DMS79 (cell line): ENCODE measurements around the gene STX18.

ENCODE experiments used
- DNase-seq: peaks from one replicate; lab custom pipeline; 2025; lab: John Stamatoyannopoulos, UW

Gene STX18

GRCh38 chr4:4398430-4398829 lies 143.4 kb downstream of the STX18 start:
- DNase-seq, result no peak

GRCh38 chr4:4397441-4397819 lies 144.4 kb downstream of the STX18 start:
- DNase-seq, result no peak

DNA sequence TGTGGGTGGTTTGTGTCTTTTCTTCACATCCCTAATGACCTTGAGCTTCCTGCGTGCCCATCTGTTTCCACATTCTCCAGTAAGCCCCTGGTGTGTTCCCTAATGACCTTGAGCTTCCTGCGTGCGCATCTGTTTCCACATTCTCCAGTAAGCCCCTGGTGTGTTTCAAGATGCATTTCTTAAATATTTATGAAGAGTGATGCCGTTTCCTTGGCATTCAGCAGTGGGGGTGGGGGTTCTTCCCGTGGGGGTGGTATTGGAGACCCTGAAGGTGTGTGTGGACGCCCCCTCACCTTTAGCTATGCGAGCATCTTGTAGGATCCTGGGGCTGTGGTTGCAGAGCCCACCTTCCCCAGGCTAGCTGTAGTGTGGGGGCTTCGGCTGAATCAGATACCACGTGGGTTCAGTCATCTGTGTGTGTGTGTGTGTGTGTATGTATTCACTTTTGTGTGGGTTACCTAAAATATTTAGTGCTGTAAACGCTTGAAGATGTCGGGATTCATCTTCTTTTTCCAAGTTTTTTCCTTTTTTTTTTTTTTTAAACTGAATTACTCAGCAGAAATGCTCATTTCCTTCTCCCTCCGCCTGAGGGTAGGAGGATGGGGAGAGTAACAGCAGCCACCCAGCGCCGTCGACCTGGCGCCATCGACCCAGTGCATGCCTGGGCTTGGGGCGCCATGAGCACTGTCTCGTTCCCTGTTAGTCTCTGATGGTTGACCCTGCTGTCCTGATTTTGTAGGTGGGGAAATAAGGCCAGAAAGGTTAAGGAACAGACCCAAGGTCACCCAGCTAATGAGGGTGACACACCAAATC lies 145.0 kb downstream of the STX18 start:
- no peak for DNase-seq

- DNase-seq, result peak; percentile 43
Observed at GRCh38 chr4:4395849-4396627, 145.8 kb downstream of the STX18 start.

- DNase-seq, result no peak
Observed at GRCh38 chr4:4395371-4395770, 146.5 kb downstream of the STX18 start.

DNA sequence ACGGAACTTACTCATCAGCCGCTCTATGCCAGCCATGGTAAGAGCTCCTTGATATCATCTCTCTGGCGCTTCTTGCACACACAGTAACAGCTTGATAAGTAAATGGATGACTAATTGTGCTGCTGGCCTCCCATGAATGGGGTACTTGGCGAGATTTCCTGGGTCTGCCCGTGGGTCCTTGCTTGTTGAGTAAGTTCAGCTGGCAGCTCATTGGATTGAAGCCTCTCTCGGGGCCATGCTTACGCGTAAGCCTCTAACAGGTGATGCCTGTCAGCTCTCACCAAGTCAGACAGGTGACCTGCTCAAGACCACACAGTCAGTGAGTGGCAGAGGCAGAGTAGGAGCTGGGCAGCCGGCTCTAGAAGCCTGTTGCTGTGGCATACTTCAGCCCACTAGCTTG lies 147.2 kb downstream of the STX18 start:
- DNase-seq, result peak; percentile 9

GRCh38 chr4:4392501-4393183 lies 149.2 kb downstream of the STX18 start:
- DNase-seq, result no peak

GRCh38 chr4:4391866-4392265 lies 150.0 kb downstream of the STX18 start:
- no peak for DNase-seq

- DNase-seq, result no peak
Observed at GRCh38 chr4:4390515-4391240, 151.2 kb downstream of the STX18 start.

DNA sequence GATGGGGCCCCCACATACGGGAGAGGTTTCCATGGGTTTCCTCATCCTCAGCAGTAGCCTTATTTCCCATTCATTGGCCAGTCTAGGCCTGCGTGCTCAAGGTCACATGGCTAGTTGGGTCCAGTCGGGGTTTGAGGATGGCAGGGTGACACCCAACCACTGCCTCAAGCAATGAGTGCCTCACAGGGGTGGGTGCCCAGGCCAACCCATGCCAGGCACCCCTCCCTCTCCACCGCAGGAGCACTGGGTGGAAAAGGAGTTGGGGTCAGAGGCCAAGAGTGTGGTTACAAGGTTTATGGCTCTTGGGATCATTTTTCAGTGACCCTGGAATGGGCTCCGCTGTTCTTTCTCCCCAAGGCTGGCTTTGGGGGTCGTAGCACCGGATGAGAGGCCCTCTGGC lies 151.8 kb downstream of the STX18 start:
- DNase-seq, result no peak

- DNase-seq, result no peak
Observed at GRCh38 chr4:4388836-4389575, 152.8 kb downstream of the STX18 start.

GRCh38 chr4:4388311-4388790 lies 153.5 kb downstream of the STX18 start:
- DNase-seq, result no peak

- DNase-seq, result peak; percentile 10
Observed at GRCh38 chr4:4387531-4388310, 154.1 kb downstream of the STX18 start.

- DNase-seq, result no peak
Observed at GRCh38 chr4:4386736-4387392, 155.0 kb downstream of the STX18 start, which contains the start of gene NSG1. Gene NSG1 (plus strand): TSS chr4:4387102. CDS start chr4:4387630, 528 bp downstream.

DNA sequence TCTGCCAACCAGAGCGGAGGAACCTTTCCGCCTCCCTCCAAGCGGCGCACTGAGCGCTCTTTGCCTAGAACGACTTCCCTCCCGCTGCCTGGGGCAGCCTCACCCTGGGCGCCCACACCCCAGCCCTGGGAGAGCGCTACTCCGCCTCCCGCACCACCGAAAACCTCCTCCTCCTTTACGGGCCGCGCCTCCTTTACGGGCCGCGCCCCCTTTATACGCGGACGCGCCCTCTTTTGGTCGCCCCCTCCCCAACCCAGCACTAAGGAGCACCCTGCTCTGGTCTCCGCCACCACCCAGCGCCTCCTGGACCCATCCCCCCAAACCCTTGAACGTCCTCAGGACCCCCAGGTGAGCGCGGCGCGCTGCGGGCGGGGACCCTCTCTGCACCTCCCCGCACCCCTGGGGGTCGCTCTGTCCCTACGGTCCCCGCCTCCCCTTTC lies 155.5 kb downstream of the STX18 start:
- peak; percentile 4 for DNase-seq

DNA sequence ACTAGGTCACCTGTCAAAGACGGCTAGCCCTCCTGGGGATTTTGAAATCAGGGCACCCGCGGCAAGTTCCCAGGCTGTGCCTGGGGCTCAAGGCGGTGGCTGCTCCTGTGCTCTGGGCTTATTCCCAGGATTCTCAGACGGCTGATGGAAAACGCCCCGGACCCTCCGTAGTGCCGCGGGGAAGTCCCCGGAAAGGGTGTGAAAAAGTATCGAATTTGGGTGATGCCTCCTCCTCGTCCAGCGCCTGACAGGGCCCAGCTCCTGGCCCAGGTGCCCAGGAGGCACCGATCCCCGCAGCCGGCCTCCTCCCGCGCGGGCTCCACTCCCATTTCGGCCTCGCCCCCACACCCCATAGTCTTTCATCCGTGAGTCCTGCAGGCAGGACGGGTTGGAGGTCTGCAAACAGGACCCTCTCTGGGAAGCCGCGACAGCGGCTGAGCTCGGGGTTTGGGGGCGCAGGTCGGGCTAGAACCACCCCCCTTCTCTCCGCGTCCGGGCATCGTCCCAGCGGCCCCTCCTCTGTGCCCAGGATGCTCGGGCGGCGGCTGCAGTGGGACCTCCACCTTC lies 156.0 kb downstream of the STX18 start:
- no peak for DNase-seq

DNA sequence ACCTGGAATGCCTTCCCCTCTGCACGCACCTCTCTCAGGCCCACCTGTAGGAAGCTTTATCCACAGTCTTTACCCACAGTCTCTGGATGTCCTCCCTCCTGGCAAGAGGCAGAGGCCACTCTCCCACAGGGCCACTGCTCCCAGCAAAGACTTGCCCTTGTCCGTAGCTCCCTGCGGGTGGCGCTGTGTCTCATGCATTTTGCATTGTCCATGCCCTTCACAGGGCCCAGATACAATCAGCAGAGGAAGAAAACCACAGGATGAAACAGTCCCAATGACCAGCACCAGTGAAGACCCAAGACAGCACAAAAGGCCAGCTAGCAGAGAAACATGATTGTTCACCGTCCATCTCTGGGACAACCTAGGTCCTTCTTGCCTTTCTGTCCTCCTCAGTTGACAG lies 157.0 kb downstream of the STX18 start:
- DNase-seq, result no peak

GRCh38 chr4:4383085-4383484 lies 158.8 kb downstream of the STX18 start:
- DNase-seq, result no peak

GRCh38 chr4:4379540-4380087 lies 162.2 kb downstream of the STX18 start:
- no peak for DNase-seq
